Measurements from ENCODE around the gene STARD13.

Gene STARD13

DNA sequence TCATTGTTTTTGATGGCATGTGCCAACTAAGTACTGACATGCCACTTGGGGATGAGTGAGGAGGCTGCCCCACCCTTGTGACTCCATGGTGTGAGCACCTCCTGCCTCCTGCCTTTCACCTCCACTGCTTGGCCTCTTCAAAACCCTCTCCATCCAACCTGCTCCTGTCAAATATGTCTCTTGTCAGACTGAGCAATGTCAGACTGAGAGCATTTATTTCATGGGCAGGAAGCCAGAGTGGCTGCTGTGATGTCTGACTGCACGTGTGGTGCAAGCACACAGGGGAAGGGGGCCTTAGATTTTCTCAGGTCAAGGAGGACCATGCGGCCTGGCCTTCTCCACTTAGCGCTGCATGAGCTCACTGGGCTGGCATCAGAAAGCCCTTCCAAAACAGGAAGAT, 68.3 kb downstream of the STARD13 start:
- WGBS (ENCODE audit: extremely low coverage, insufficient coverage, low lambda C conversion rate): no CpG with 5 or more reads among the region's 3 CpGs
- DNase-seq: no peak
- H3K27ac ChIP-seq (ENCODE audit: low read depth, low read length): no peak overlapping the region

DNA sequence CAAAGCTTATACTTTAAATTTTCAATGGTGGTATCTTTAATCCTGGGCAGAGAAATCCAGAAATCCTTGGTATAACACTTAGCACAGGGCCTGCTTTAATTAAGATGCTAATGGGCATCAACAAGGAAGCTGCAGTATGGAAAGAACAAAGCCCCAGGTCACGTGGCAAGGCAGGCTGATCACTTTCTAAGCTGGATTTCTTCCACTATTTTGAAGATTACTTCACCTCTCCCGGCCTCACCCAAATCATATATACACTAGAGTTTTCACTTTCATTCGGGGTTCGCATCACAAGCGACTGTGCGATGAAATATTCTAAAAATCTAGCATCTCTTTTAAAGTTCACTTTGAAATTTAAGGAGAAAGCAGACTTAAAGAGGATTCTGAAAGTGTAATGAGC, 71.8 kb downstream of the STARD13 start:
- Histone ChIP-seq H3K36me3 (ENCODE audit: control insufficient read depth, insufficient read depth, low read length) (no peaks in the 10 kb centered on the region), H3K27ac (ENCODE audit: low read depth, low read length) (no peak overlapping the region), H3K27me3 (ENCODE audit: insufficient read depth, low read length, poor library complexity) (no peaks in the 10 kb centered on the region), H3K23ac (ENCODE audit: low read length) (no peak overlapping the region), H3K79me2 (ENCODE audit: control insufficient read depth, insufficient read depth, low read length) (no peaks in the 10 kb centered on the region), H2BK120ac (ENCODE audit: low read depth, low read length) (no peak overlapping the region), H4K8ac (ENCODE audit: low read depth, low read length) (no peak overlapping the region), H3K9ac (ENCODE audit: low read length) (no peak overlapping the region), H2BK5ac (ENCODE audit: low read length) (no peak overlapping the region), H3K4ac (ENCODE audit: low read depth, low read length) (no peak overlapping the region), H3K4me3 (ENCODE audit: low read length) (no peak overlapping the region), H4K5ac (ENCODE audit: low read length) (no peak overlapping the region), H2BK15ac (replicated peaks; ENCODE audit: low read depth) (no peak overlapping the region), H2AK5ac (ENCODE audit: low read length) (no peak overlapping the region), H3K56ac (ENCODE audit: low read length) (no peak overlapping the region), H3K4me1 (ENCODE audit: control insufficient read depth, low read depth, low read length) (peaks cover 4% of the 10 kb centered on the region), H3K79me1 (ENCODE audit: low read length) (no peaks in the 10 kb centered on the region), H3K18ac (ENCODE audit: low read length) (no peak overlapping the region), H3K4me2 (ENCODE audit: low read length) (no peak overlapping the region)
- whole genome bisulfite sequencing (ENCODE audit: extremely low coverage, insufficient coverage, low lambda C conversion rate): no CpG with 5 or more reads among the region's 6 CpGs
- no peak for DNase-seq

More for the DNA sequence above, 68.3 kb downstream of the STARD13 start:
- Histone ChIP-seq H2BK120ac (ENCODE audit: low read depth, low read length) (no peak overlapping the region), H3K79me1 (ENCODE audit: low read length) (no peaks in the 10 kb centered on the region), H2AK5ac (ENCODE audit: low read length) (no peak overlapping the region), H4K8ac (ENCODE audit: low read depth, low read length) (no peak overlapping the region), H3K4me3 (ENCODE audit: low read length) (no peak overlapping the region), H3K18ac (ENCODE audit: low read length) (no peak overlapping the region), H3K23ac (ENCODE audit: low read length) (no peak overlapping the region), H3K27me3 (ENCODE audit: insufficient read depth, low read length, poor library complexity) (no peaks in the 10 kb centered on the region), H3K9ac (ENCODE audit: low read length) (no peak overlapping the region), H3K36me3 (ENCODE audit: control insufficient read depth, insufficient read depth, low read length) (no peaks in the 10 kb centered on the region), H4K5ac (ENCODE audit: low read length) (no peak overlapping the region), H2BK15ac (replicated peaks; ENCODE audit: low read depth) (no peak overlapping the region), H3K4ac (ENCODE audit: low read depth, low read length) (no peak overlapping the region), H3K56ac (ENCODE audit: low read length) (no peak overlapping the region), H3K4me2 (ENCODE audit: low read length) (no peak overlapping the region), H2BK5ac (ENCODE audit: low read length) (no peak overlapping the region), H3K4me1 (ENCODE audit: control insufficient read depth, low read depth, low read length) (peaks cover 4% of the 10 kb centered on the region), H3K79me2 (ENCODE audit: control insufficient read depth, insufficient read depth, low read length) (no peaks in the 10 kb centered on the region)

DNA sequence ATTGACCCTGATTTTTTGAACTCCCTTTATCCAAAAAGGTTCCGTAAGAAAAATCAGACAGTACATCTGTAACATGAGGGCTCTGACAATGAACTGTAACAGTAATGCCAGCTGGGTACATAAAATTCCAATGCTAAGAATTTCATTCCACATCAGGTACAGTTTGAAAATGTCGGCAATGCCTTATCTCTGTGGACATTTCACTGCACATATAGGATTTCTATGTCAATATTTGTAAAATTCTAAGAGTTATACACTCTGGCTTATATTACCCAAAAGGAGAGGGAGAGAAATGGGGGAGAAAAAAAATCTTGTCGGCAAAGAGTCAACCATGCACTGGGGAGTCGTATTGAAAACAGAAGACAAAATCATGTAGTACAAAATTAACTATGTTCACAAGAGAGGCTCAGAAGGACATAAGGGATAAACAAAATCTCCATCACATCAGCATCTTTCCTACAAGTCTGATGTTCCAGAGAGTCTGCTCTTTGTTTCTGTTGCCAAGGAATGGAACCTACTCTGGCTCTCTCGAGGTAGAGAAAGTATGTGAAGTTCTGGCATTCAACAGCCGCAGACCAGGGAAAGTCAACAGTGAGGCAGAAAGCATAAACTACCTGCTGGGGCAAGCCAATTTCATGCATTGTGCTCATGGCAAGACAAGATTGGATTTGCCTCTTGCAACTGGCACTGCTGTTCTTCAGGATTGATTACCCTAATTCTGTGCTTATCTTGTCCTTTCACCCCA, 72.4 kb downstream of the STARD13 start:
- Histone ChIP-seq H3K4me2 (ENCODE audit: low read length) (no peak overlapping the region), H3K4me1 (ENCODE audit: control insufficient read depth, low read depth, low read length) (peaks cover 4% of the 10 kb centered on the region), H4K5ac (ENCODE audit: low read length) (no peak overlapping the region), H3K36me3 (ENCODE audit: control insufficient read depth, insufficient read depth, low read length) (no peaks in the 10 kb centered on the region), H3K18ac (ENCODE audit: low read length) (no peak overlapping the region), H3K9ac (ENCODE audit: low read length) (no peak overlapping the region), H2BK15ac (replicated peaks; ENCODE audit: low read depth) (no peak overlapping the region), H2BK120ac (ENCODE audit: low read depth, low read length) (no peak overlapping the region), H3K79me2 (ENCODE audit: control insufficient read depth, insufficient read depth, low read length) (no peaks in the 10 kb centered on the region), H2AK5ac (ENCODE audit: low read length) (no peak overlapping the region), H3K56ac (ENCODE audit: low read length) (no peak overlapping the region), H3K4me3 (ENCODE audit: low read length) (no peak overlapping the region), H4K8ac (ENCODE audit: low read depth, low read length) (no peak overlapping the region), H3K23ac (ENCODE audit: low read length) (no peak overlapping the region), H3K27me3 (ENCODE audit: insufficient read depth, low read length, poor library complexity) (no peaks in the 10 kb centered on the region), H2BK5ac (ENCODE audit: low read length) (no peak overlapping the region), H3K27ac (ENCODE audit: low read depth, low read length) (no peak overlapping the region), H3K4ac (ENCODE audit: low read depth, low read length) (no peak overlapping the region), H3K79me1 (ENCODE audit: low read length) (no peaks in the 10 kb centered on the region)
- WGBS (ENCODE audit: extremely low coverage, insufficient coverage, low lambda C conversion rate): no CpG with 5 or more reads among the region's 6 CpGs
- peak; percentile 45 for DNase-seq

DNA sequence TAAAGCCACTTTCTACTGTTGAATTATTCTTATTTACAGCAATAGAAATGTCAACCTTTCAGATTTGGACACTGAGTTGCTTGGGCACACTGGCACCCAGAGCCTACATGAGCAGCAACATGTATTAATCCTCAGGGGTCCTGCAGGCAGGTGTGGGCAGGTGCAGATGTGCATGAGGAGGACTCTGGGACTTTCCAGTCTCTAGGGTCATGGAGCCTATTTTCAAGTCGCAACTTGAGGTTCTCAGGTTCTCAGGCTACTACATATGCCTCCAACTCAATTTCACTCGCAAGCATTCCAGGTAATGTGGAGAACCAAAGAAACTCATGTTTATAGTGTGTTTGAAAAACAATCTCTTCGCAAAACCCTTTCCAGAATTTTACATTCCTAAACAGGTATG, 73.2 kb downstream of the STARD13 start:
- Histone ChIP-seq H3K27me3 (ENCODE audit: insufficient read depth, low read length, poor library complexity) (no peaks in the 10 kb centered on the region), H3K4me2 (ENCODE audit: low read length) (no peak overlapping the region), H3K4me1 (ENCODE audit: control insufficient read depth, low read depth, low read length) (peaks cover 7% of the 10 kb centered on the region), H3K27ac (ENCODE audit: low read depth, low read length) (no peak overlapping the region), H3K56ac (ENCODE audit: low read length) (no peak overlapping the region), H3K23ac (ENCODE audit: low read length) (no peak overlapping the region), H2BK5ac (ENCODE audit: low read length) (no peak overlapping the region), H2BK120ac (ENCODE audit: low read depth, low read length) (no peak overlapping the region), H4K5ac (ENCODE audit: low read length) (no peak overlapping the region), H3K4ac (ENCODE audit: low read depth, low read length) (no peak overlapping the region), H3K4me3 (ENCODE audit: low read length) (no peak overlapping the region), H3K36me3 (ENCODE audit: control insufficient read depth, insufficient read depth, low read length) (no peaks in the 10 kb centered on the region), H3K79me1 (ENCODE audit: low read length) (no peaks in the 10 kb centered on the region), H4K8ac (ENCODE audit: low read depth, low read length) (no peak overlapping the region), H3K18ac (ENCODE audit: low read length) (no peak overlapping the region), H2BK15ac (replicated peaks; ENCODE audit: low read depth) (no peak overlapping the region), H3K9ac (ENCODE audit: low read length) (no peak overlapping the region), H3K79me2 (ENCODE audit: control insufficient read depth, insufficient read depth, low read length) (no peaks in the 10 kb centered on the region), H2AK5ac (ENCODE audit: low read length) (no peak overlapping the region)
- no peak for DNase-seq
- WGBS (ENCODE audit: extremely low coverage, insufficient coverage, low lambda C conversion rate): no CpG with 5 or more reads among the region's 3 CpGs

DNA sequence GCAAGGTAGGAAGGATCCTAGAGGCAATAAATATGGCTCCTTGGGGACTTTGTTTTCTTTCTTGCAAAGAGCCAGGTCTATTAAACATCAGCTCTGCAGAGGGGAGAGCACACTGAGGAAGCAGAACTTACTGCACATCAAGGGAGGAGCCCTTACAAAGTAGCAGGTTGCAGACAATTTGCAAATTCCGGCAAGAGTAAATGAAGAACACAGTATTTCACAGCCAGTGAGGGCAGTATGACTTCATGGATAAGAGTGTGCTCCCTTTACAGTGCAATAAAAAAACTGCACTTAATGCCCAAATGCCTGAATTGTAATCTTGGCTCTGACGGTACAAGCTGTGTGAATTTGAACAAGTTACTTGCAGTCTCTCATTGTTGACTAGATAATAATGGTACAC, 75.5 kb downstream of the STARD13 start:
- H2BK5ac ChIP-seq (ENCODE audit: low read length): no peak overlapping the region
- no peak overlapping the region for H2BK120ac ChIP-seq (ENCODE audit: low read depth, low read length)
- H3K56ac ChIP-seq (ENCODE audit: low read length): no peak overlapping the region
- H3K4me2 ChIP-seq (ENCODE audit: low read length): no peak overlapping the region
- no CpG with 5 or more reads among the region's 2 CpGs for WGBS (ENCODE audit: extremely low coverage, insufficient coverage, low lambda C conversion rate)
- no peak overlapping the region for H4K8ac ChIP-seq (ENCODE audit: low read depth, low read length)
- H3K36me3 ChIP-seq (ENCODE audit: control insufficient read depth, insufficient read depth, low read length): no peaks in the 10 kb centered on the region
- no peak overlapping the region for H4K5ac ChIP-seq (ENCODE audit: low read length)
- H3K4ac ChIP-seq (ENCODE audit: low read depth, low read length): no peak overlapping the region
- H2BK15ac ChIP-seq (replicated peaks; ENCODE audit: low read depth): no peak overlapping the region
- no peaks in the 10 kb centered on the region for H3K27me3 ChIP-seq (ENCODE audit: insufficient read depth, low read length, poor library complexity)
- peaks cover 11% of the 10 kb centered on the region for H3K4me1 ChIP-seq (ENCODE audit: control insufficient read depth, low read depth, low read length)
- no peak overlapping the region for H2AK5ac ChIP-seq (ENCODE audit: low read length)
- H3K23ac ChIP-seq (ENCODE audit: low read length): no peak overlapping the region
- no peaks in the 10 kb centered on the region for H3K79me2 ChIP-seq (ENCODE audit: control insufficient read depth, insufficient read depth, low read length)
- no peak for DNase-seq
- no peak overlapping the region for H3K27ac ChIP-seq (ENCODE audit: low read depth, low read length)
- no peak overlapping the region for H3K9ac ChIP-seq (ENCODE audit: low read length)
- no peak overlapping the region for H3K18ac ChIP-seq (ENCODE audit: low read length)
- no peak overlapping the region for H3K4me3 ChIP-seq (ENCODE audit: low read length)
- H3K79me1 ChIP-seq (ENCODE audit: low read length): no peaks in the 10 kb centered on the region
